A549 (cell line): Measurements from ENCODE around the gene CADPS2. TPM values are rescaled to one million over a fixed set of nuclear protein-coding genes. Genes with fewer than 3 reads are reported as not detected.

ENCODE experiments used
- ATAC-seq, 2 experiments: fragments of 200-7000 bp in 1 of 2; fragments of >200 bp in 1 of 2; cut with Nextera tagmentation in 1 of 2; cut with Tn5 transposase in 1 of 2; 3 replicates each; pipeline versions ENCODE4 v1.8.0 to v1.9.1; 2018 to 2020; ENCODE audit warnings: mild to moderate bottlenecking in 1 of 2, moderate library complexity in 1 of 2
- CTCF ChIA-PET: fragments of 300-600 bp; sonication (Branson Sonifier 250); formaldehyde crosslinking; extraction: SDS; loops from one replicate; lab custom pipeline; 2021; ENCODE audit warnings: antibody characterized with exemption, inconsistent platforms; lab: Yijun Ruan, JAX
- POLR2A ChIA-PET: fragments of 350-600 bp; formaldehyde crosslinking; extraction: SDS; loops from one replicate; lab custom pipeline; 2021; ENCODE audit warnings: antibody characterized with exemption, inconsistent platforms; lab: Yijun Ruan, JAX
- DNase-seq, 2 experiments: peaks; one replicate each; pipeline versions ENCODE4 v3.0.0 to v3.0.0-alpha.2; 2011 to 2016; ENCODE audit warnings: low read depth in 1 of 2, low spot score in 1 of 2
- FAIRE-seq: peaks from 2 replicates; lab custom pipeline; 2011; peaks lifted over from hg19 to GRCh38; lab: Jason Lieb, UNC
- H3K27ac ChIP-seq, 2 experiments: fragments of >200 bp; sonication (Bioruptor Twin); formaldehyde crosslinking; 3 replicates each; pipeline ENCODE4 v1.5.1; 2016 to 2017
- H3K4me1 ChIP-seq: fragments of >200 bp; sonication (Bioruptor Twin); formaldehyde crosslinking; 3 replicates; pipeline ENCODE4 v1.6.1; 2016
- H3K4me2 ChIP-seq: fragments of >200 bp; sonication (Bioruptor Twin); formaldehyde crosslinking; 3 replicates; pipeline ENCODE4 v1.6.1; 2016
- H3K4me3 ChIP-seq: fragments of >200 bp; sonication (Bioruptor Twin); formaldehyde crosslinking; 3 replicates; pipeline ENCODE4 v1.5.1; 2016
- H3K9me3 ChIP-seq: fragments of >200 bp; sonication (Bioruptor Twin); formaldehyde crosslinking; 3 replicates; pipeline ENCODE4 v1.6.1; 2016
- CBX8 ChIP-seq: fragments of 200-600 bp; sonication (generic); IDR thresholded peaks from 2 replicates; pipeline ENCODE4 v1.6.1; 2016
- CEBPB ChIP-seq, 2 experiments: fragments of >200 bp in 1 of 2; sonication (Bioruptor Twin) in 1 of 2; formaldehyde crosslinking in 1 of 2; IDR thresholded peaks; 2 replicates each; pipeline ENCODE4 v1.6.1; 2012 to 2016
- CHD2 ChIP-seq: fragments of 150-350 bp; IDR thresholded peaks from 2 replicates; pipeline ENCODE4 v1.6.1; 2014; ENCODE audit warnings: low read length; ENCODE audit not compliant: partially characterized antibody
- EHF ChIP-seq: fragments of 250-450 bp; sonication (Bioruptor Pico); IDR thresholded peaks from 2 replicates; pipeline ENCODE4 v1.5.0; 2020; ENCODE audit warnings: mild to moderate bottlenecking
- EHMT2 ChIP-seq: fragments of 200-600 bp; sonication (generic); IDR thresholded peaks from 2 replicates; pipeline ENCODE4 v1.6.1; 2016; ENCODE audit warnings: antibody characterized with exemption, low read depth, mild to moderate bottlenecking, moderate library complexity
- ELK1 ChIP-seq: fragments of 150-350 bp; IDR thresholded peaks from 2 replicates; pipeline ENCODE4 v1.6.1; 2014; ENCODE audit warnings: low read depth, mild to moderate bottlenecking, low read length
- FOSB ChIP-seq: fragments of 250-450 bp; sonication (Bioruptor Pico); IDR thresholded peaks from 2 replicates; pipeline ENCODE4 v1.5.0; 2020; ENCODE audit warnings: mild to moderate bottlenecking, moderate library complexity
- FOSL2 ChIP-seq, 2 experiments: fragments of 450-650 bp in 1 of 2; fragments of >200 bp in 1 of 2; sonication (Bioruptor Twin) in 1 of 2; formaldehyde crosslinking; IDR thresholded peaks; 2 replicates each; pipeline versions ENCODE4 v1.5.0 to v1.6.1; 2016 to 2020; ENCODE audit warnings: mild to moderate bottlenecking in 1 of 2, moderate library complexity in 1 of 2
- FOXS1 ChIP-seq: fragments of 250-450 bp; sonication (Bioruptor Pico); IDR thresholded peaks from 2 replicates; pipeline ENCODE4 v1.5.0; 2020; ENCODE audit warnings: mild to moderate bottlenecking, moderate library complexity
- GATA3 ChIP-seq: IDR thresholded peaks from 2 replicates; pipeline ENCODE4 v1.6.1; 2012; ENCODE audit warnings: borderline replicate concordance
- HOXB5 ChIP-seq: fragments of 250-450 bp; sonication (Bioruptor Pico); IDR thresholded peaks from 2 replicates; pipeline ENCODE4 v1.5.0; 2020; ENCODE audit warnings: mild to moderate bottlenecking, moderate library complexity
- JUN ChIP-seq, 2 experiments: fragments of >200 bp; sonication (Bioruptor Twin); formaldehyde crosslinking; IDR thresholded peaks; 2 replicates in 1 of 2; 3 replicates in 1 of 2; pipeline ENCODE4 v1.6.1; 2016 to 2017
- KDM1A ChIP-seq: fragments of 200-600 bp; sonication (generic); IDR thresholded peaks from 2 replicates; pipeline ENCODE4 v1.6.1; 2016; ENCODE audit warnings: low read depth, mild to moderate bottlenecking
- KDM5A ChIP-seq: fragments of 200-600 bp; sonication (generic); IDR thresholded peaks from 2 replicates; pipeline ENCODE4 v1.6.1; 2016; ENCODE audit warnings: antibody characterized with exemption, mild to moderate bottlenecking
- MAFK ChIP-seq: fragments of 450-650 bp; IDR thresholded peaks from 2 replicates; pipeline ENCODE4 v1.6.1; 2014; ENCODE audit not compliant: partially characterized antibody
- MAX ChIP-seq: IDR thresholded peaks from 2 replicates; pipeline ENCODE4 v1.6.1; 2012
- NFE2L2 ChIP-seq: fragments of 150-350 bp; conservative IDR thresholded peaks from 2 replicates; pipeline ENCODE4 v1.6.1; 2014; ENCODE audit warnings: low read length
- RAD21 ChIP-seq, 2 experiments: fragments of >200 bp in 1 of 2; sonication (Bioruptor Twin) in 1 of 2; formaldehyde crosslinking in 1 of 2; IDR thresholded peaks in 1 of 2; conservative IDR thresholded peaks in 1 of 2; 2 replicates in 1 of 2; 3 replicates in 1 of 2; pipeline ENCODE4 v1.6.1; 2012 to 2018; ENCODE audit warnings: inconsistent platforms in 1 of 2
- RARB ChIP-seq: fragments of 250-450 bp; sonication (Bioruptor Pico); IDR thresholded peaks from 2 replicates; pipeline ENCODE4 v1.8.0; 2021; ENCODE audit warnings: mild to moderate bottlenecking, moderate library complexity
- RCOR1 ChIP-seq: fragments of 150-350 bp; IDR thresholded peaks from 2 replicates; pipeline ENCODE4 v1.6.1; 2014; ENCODE audit warnings: antibody characterized with exemption, low read length, low read depth
- RFX5 ChIP-seq: fragments of 450-650 bp; IDR thresholded peaks from 2 replicates; pipeline ENCODE4 v1.7.1; 2014; ENCODE audit warnings: antibody characterized with exemption, mild to moderate bottlenecking, moderate library complexity
- RNF2 ChIP-seq: fragments of 200-600 bp; sonication (generic); IDR thresholded peaks from 2 replicates; pipeline ENCODE4 v1.6.1; 2016; ENCODE audit warnings: low read depth, mild to moderate bottlenecking, antibody characterized with exemption, moderate library complexity, borderline replicate concordance
- SMC3 ChIP-seq: fragments of >200 bp; sonication (Bioruptor Twin); formaldehyde crosslinking; IDR thresholded peaks from 3 replicates; pipeline ENCODE4 v1.6.1; 2018; ENCODE audit warnings: inconsistent platforms
- TFCP2L1 ChIP-seq: fragments of 250-450 bp; sonication (Bioruptor Pico); IDR thresholded peaks from 2 replicates; pipeline ENCODE4 v1.5.0; 2021; ENCODE audit warnings: mild to moderate bottlenecking
- ZC3H11A ChIP-seq: fragments of 450-650 bp; IDR thresholded peaks from 2 replicates; pipeline ENCODE4 v1.6.1; 2014; ENCODE audit warnings: antibody characterized with exemption, mild to moderate bottlenecking
- ZFP36 ChIP-seq: fragments of 450-650 bp; IDR thresholded peaks from 2 replicates; pipeline ENCODE4 v1.6.1; 2014; ENCODE audit warnings: borderline replicate concordance; ENCODE audit not compliant: partially characterized antibody
- ZNF302 ChIP-seq: fragments of 250-450 bp; sonication (Bioruptor Pico); IDR thresholded peaks from 2 replicates; pipeline ENCODE4 v1.9.0; 2021; ENCODE audit warnings: inconsistent platforms, mild to moderate bottlenecking, moderate library complexity
- WGBS: methylation state at CpG from one replicate; pipeline ENCODE4 v1.1.6; 2017; ENCODE audit errors: missing lambda C conversion rate; 5-methylcytosine and 5-hydroxymethylcytosine counted together
- polyA plus RNA-seq, 4 experiments: library from polyadenylated mRNA; depleted of rRNA in 3 of 4; stranded (reverse); fragments of >200 nt; fragmentation: RNase III in 1 of 4; extraction: RNeasy Plus Mini Kit Qiagen cat#74134 plus additional on column Dnase treatment in 1 of 4; gene quantifications; 2 replicates in 3 of 4; 3 replicates in 1 of 4; pipeline ENCODE4 v1.2.3, GENCODE V29; 2011 to 2017
- TF ChIP-seq, protein P1 (sequence below): IDR thresholded peaks from 2 replicates; pipeline ENCODE4 v1.6.1; 2012
- TF ChIP-seq, protein P2 (sequence below): fragments of 250-450 bp; sonication (Bioruptor Pico); IDR thresholded peaks from 2 replicates; pipeline ENCODE4 v1.5.0; 2020; ENCODE audit warnings: low read depth, mild to moderate bottlenecking, moderate library complexity

The CADPS2 gene
- polyA plus RNA-seq, 2 of the 4 experiments (the other 2 are of a cell fraction), result 0.04 to 0.10 TPM

DNA sequence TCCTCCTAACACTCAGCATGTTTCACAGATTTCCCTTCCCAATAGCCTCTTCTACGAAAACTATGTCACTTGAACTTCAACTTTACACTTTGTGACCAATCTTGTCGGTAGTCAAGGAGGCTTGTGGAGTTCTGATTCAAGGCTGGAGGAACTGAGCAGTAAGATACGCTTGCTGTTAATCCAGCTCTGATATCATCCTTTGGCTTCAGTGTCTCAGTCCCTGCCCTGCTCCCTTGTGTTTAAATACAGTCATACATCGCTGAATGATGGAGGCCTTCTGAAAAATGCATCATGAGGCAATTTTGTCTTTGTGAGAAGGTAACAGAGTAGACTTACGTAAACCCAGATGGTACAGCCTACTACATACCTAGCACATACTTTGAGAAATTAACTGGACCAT lies 360.9 kb downstream of the CADPS2 start:
- CTCF ChIA-PET, result interaction anchor here (0.6 to 3.7 kb wide), 2 partner anchors 306 to 485 kb away, joined by 3 to 25 read pairs; no protein-coding TSS in a partner anchor
- no peaks in the 10 kb centered on the region for H3K4me1 ChIP-seq
- FAIRE-seq, result no peak
- no peak overlapping the region for H3K4me3 ChIP-seq
- H3K9me3 ChIP-seq, result no peaks in the 10 kb centered on the region
- DNase-seq, result no peak
- 3% methylated on average over 5 of the region's 5 CpGs for WGBS
- ATAC-seq, result no peak
- no peak overlapping the region for H3K4me2 ChIP-seq
- POLR2A ChIA-PET, result no interaction called here
- no peak overlapping the region for H3K27ac ChIP-seq
- TF ChIP-seq FOSL2 (IDR thresholded peaks at IDR 0.05) (no peak), FOSL2 (CRISPR knock-in tag; IDR thresholded peaks at IDR 0.05) (no peak), TFCP2L1 (CRISPR knock-in tag) (no peak), KDM1A (no peak), FOXS1 (no peak), GATA3 (no peak), MAX (no peak), ELK1 (no peak), FOSB (CRISPR knock-in tag) (no peak), RFX5 (no peak), EHMT2 (no peak), MAFK (no peak), ZNF302 (CRISPR knock-in tag) (no peak), RNF2 (no peak), CHD2 (no peak), ZFP36 (no peak), ZC3H11A (no peak)
- TF ChIP-seq, protein P1, sequence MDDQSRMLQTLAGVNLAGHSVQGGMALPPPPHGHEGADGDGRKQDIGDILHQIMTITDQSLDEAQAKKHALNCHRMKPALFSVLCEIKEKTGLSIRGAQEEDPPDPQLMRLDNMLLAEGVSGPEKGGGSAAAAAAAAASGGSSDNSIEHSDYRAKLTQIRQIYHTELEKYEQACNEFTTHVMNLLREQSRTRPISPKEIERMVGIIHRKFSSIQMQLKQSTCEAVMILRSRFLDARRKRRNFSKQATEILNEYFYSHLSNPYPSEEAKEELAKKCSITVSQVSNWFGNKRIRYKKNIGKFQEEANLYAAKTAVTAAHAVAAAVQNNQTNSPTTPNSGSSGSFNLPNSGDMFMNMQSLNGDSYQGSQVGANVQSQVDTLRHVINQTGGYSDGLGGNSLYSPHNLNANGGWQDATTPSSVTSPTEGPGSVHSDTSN, result no peak
- TF ChIP-seq, protein P2, sequence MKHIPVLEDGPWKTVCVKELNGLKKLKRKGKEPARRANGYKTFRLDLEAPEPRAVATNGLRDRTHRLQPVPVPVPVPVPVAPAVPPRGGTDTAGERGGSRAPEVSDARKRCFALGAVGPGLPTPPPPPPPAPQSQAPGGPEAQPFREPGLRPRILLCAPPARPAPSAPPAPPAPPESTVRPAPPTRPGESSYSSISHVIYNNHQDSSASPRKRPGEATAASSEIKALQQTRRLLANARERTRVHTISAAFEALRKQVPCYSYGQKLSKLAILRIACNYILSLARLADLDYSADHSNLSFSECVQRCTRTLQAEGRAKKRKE (CRISPR knock-in tag), result no peak
- TF ChIP-seq, all 56 proteins: peak for 0

GRCh38 chr7:122521767-122522166 lies 364.5 kb downstream of the CADPS2 start:
- Histone ChIP-seq H3K9me3 (no peaks in the 10 kb centered on the region), H3K4me3 (no peak overlapping the region), H3K27ac (no peak overlapping the region), H3K4me1 (no peaks in the 10 kb centered on the region), H3K4me2 (no peak overlapping the region)
- CTCF ChIA-PET, result interaction anchor here (0.8 kb wide), 1 partner anchor 31 kb away, joined by 3 read pairs; no protein-coding TSS in a partner anchor
- FAIRE-seq, result no peak
- POLR2A ChIA-PET, result no interaction called here
- no peak for DNase-seq
- ATAC-seq, result no peak
- TF ChIP-seq ZC3H11A (no peak), RARB (no peak), SMC3 (no peak), EHF (CRISPR knock-in tag) (no peak), MAFK (peak; percentile 50), CBX8 (no peak)
- TF ChIP-seq, all 56 proteins: peak for 1

DNA sequence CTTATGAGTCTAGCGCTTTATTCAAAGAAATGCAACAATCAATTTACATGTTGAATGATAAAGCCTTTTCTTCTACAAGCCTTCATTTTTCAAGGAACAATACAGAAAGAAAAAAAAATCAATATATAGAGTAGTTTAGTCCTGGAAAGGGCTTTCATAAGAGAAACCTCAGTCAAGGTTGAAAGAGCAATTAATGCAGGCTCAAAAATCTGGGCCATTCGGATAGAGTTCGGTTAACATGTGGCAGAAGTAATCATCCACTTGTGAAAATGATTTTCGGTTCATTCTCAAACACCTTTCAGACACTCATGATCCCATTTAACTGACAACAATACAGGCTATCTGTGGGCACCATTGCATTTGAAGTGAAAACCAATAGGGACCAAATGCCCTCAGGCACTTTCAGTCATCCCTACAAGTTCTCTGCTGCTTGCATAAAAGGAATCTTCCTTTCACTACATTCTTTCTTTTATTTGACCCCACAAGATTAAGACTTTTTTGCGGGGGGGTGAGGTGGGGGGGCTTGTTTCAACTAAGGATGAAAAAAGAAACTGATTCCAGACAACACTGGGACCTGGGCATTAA lies 365.2 kb downstream of the CADPS2 start:
- POLR2A ChIA-PET, result no interaction called here
- FAIRE-seq, result no peak
- no peak for TF ChIP-seq KDM5A
- no peak for TF ChIP-seq RCOR1
- TF ChIP-seq CEBPB (IDR thresholded peaks at IDR 0.05), result no peak
- TF ChIP-seq SMC3, result no peak
- TF ChIP-seq RFX5, result no peak
- no peak for TF ChIP-seq KDM1A
- no peak for TF ChIP-seq HOXB5 (CRISPR knock-in tag)
- no peak for TF ChIP-seq RAD21 (conservative IDR thresholded peaks at IDR 0.05 in 1 of 2, IDR thresholded peaks at IDR 0.05 in 1 of 2)
- no peak for TF ChIP-seq MAX
- no peak for TF ChIP-seq JUN (IDR thresholded peaks at IDR 0.05)
- TF ChIP-seq FOSL2 (IDR thresholded peaks at IDR 0.05), result no peak
- TF ChIP-seq FOSL2 (CRISPR knock-in tag; IDR thresholded peaks at IDR 0.05), result no peak
- TF ChIP-seq NFE2L2, result no peak
- TF ChIP-seq, protein P1, result no peak
- no peak for TF ChIP-seq ELK1

More for the DNA sequence above, 365.2 kb downstream of the CADPS2 start:
- Histone ChIP-seq H3K27ac (no peak overlapping the region), H3K4me1 (no peaks in the 10 kb centered on the region), H3K4me3 (no peak overlapping the region), H3K4me2 (no peak overlapping the region), H3K9me3 (no peaks in the 10 kb centered on the region)
- ATAC-seq (no peak), DNase-seq (no peak)
- CTCF ChIA-PET, result no interaction called here
- 27% methylated on average over 5 of the region's 5 CpGs for WGBS
